Stimulated activated naive CD8-positive, alpha-beta T cell treated with anti-CD3 and anti-CD28 coated beads, Interleukin-15, Interleukin-2, amounts not matched to agents 100 ng/mL and 50 ng/mL, for 24 hours (primary cell): ENCODE measurements around the gene SEMA3A.

Experiments used
- H3K27ac Mint-ChIP-seq: one replicate; pipeline ENCODE4 v1.8.0; 2021; ENCODE audit warnings: mild to moderate bottlenecking, mixed read lengths
- H3K27me3 Mint-ChIP-seq: one replicate; pipeline ENCODE4 v1.8.0; 2021; ENCODE audit warnings: mixed read lengths
- H3K36me3 Mint-ChIP-seq: one replicate; pipeline ENCODE4 v1.8.0; 2021; ENCODE audit warnings: low read depth, mixed read lengths
- H3K4me1 Mint-ChIP-seq: one replicate; pipeline ENCODE4 v1.8.0; 2021; ENCODE audit warnings: low read depth, mixed read lengths
- H3K4me3 Mint-ChIP-seq: one replicate; pipeline ENCODE4 v1.8.0; 2021; ENCODE audit warnings: mild to moderate bottlenecking, mixed read lengths
- H3K9me3 Mint-ChIP-seq: one replicate; pipeline ENCODE4 v1.8.0; 2021; ENCODE audit warnings: mixed read lengths

The SEMA3A gene

DNA sequence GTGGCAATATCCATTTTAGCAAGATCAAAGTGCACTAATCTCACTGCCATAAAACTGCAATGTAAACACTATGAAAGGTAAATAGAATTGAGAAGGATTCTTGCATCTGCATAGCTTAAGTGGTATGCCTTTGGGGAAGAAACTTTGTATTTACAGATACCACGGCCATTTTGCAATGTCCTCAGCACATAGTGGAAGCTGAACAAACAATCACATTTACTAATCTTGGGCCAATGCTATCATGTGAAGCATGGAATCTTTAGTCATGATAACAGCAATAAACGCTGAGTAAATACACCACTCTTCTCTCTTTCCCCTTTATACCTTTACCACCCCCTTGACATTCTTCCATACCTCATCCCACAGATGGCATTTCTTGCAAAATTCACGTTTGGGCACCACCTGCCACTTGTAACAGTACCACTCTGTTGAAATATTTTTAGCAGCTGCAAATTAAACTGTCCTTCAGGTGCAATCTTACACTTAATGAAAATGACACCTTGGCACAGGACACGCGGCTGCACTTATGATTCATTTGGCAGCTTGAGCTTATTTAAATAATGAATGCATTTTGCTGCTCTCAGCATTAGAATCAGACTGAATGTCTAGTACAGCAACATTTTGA lies 171.8 kb downstream of the SEMA3A start:
- Mint-ChIP-seq H3K36me3 (no peaks in the 10 kb centered on the region), H3K27ac (no peak overlapping the region), H3K9me3 (peaks cover 4% of the 10 kb centered on the region), H3K27me3 (no peaks in the 10 kb centered on the region), H3K4me3 (no peak overlapping the region), H3K4me1 (no peaks in the 10 kb centered on the region)

DNA sequence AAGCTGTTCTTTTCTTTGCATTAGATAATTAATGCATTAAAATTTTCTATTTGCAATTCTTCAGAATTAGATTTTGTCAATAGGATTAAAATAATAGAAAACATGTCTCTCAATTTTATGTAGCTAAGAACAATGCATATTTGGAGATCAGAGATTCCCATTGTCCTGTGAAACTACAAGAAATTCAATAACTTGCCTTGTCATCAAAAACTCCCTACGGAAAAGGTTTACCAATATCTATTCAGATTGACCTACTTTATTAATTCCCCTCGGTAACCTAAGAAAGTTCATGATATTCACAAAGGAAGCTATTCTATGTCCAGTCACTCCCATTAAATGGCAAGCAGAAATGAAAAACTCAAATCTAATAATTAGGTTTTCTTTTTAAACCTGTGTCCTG lies 172.6 kb downstream of the SEMA3A start:
- Mint-ChIP-seq H3K27me3 (no peaks in the 10 kb centered on the region), H3K9me3 (peaks cover 4% of the 10 kb centered on the region), H3K4me1 (no peaks in the 10 kb centered on the region), H3K4me3 (no peak overlapping the region), H3K27ac (no peak overlapping the region), H3K36me3 (no peaks in the 10 kb centered on the region)

DNA sequence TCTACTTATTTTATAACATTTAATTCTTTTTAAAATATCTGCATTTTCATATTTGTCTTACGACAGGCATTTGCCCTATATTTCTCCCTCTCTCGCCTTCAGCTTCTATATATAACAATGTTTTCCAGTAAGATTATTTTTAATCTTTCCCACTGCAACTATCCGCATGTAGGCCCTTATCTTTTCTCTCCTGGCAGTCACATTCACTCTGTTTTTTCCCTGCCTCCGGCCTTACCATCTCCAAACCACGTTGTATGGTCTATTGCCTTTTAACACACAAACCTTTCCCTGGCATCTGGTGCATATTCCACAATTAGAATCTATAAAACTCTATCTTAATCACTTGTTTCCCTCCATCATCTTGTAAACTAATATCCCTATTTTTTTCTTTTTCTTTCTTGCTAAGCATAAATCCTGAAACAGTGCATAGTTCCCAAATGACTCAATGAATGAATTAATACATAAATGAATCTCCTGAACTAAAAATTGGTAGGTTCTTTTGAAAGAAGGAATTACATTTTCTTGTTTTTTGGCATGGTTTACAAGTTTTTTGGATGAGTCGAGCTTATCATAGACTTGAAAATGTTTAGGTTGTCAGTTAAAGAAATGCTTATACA lies 173.2 kb downstream of the SEMA3A start:
- H3K27ac Mint-ChIP-seq: no peak overlapping the region
- H3K9me3 Mint-ChIP-seq: peaks cover 3% of the 10 kb centered on the region
- H3K36me3 Mint-ChIP-seq: no peaks in the 10 kb centered on the region
- no peak overlapping the region for H3K4me3 Mint-ChIP-seq
- H3K4me1 Mint-ChIP-seq: no peaks in the 10 kb centered on the region
- no peaks in the 10 kb centered on the region for H3K27me3 Mint-ChIP-seq

DNA sequence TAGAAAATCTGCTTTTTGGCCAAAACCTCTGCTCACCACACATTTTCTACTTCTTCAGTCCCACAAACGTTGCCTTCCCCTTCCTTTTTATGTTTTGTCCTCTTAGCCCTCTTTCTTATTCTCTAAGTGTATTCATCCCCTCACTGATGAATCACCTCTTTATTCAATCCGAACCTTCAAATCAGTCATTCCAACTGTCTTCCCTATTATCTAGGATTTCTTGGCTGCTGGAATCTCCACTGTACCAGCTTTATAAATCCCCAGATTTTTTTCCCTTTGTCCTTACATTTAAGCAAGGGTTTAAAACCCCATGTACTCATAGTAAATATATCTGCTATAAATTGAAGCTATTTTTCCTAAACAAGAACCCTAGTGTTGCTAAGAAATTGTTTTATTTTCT lies 176.9 kb downstream of the SEMA3A start:
- no peak overlapping the region for H3K4me3 Mint-ChIP-seq
- H3K27me3 Mint-ChIP-seq: no peaks in the 10 kb centered on the region
- no peak overlapping the region for H3K27ac Mint-ChIP-seq
- no peaks in the 10 kb centered on the region for H3K9me3 Mint-ChIP-seq
- no peaks in the 10 kb centered on the region for H3K4me1 Mint-ChIP-seq
- no peaks in the 10 kb centered on the region for H3K36me3 Mint-ChIP-seq

DNA sequence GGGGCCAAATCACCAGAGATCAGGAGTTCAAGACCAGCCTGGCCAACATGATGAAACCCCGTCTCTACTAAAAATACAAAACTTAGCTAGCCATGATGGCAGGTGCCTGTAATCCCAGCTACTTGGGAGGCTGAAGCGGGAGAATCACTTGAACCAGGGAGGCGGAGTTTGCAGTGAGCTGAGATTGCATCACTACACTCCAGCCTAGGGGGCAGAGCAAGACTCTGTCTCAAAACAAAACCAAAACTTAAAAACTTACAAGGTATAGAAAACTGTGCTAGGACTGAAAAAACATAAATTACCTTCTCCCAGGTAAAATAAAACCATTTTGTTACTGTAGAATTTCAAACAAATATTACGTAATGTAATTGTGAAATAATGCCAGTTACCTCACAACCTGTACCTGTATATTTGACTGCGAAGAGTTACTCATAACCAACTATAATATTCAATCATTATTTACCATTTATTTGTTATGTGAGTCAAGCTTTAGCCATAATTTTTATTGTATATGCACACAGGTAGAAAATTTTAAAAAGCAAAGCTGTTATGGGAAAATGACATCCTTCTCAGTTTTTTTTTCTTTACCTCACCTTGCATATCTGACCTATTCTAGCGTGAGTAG lies 180.9 kb downstream of the SEMA3A start:
- Mint-ChIP-seq H3K27me3 (no peaks in the 10 kb centered on the region), H3K27ac (no peak overlapping the region), H3K4me1 (no peaks in the 10 kb centered on the region), H3K9me3 (no peaks in the 10 kb centered on the region), H3K36me3 (no peaks in the 10 kb centered on the region), H3K4me3 (no peak overlapping the region)

DNA sequence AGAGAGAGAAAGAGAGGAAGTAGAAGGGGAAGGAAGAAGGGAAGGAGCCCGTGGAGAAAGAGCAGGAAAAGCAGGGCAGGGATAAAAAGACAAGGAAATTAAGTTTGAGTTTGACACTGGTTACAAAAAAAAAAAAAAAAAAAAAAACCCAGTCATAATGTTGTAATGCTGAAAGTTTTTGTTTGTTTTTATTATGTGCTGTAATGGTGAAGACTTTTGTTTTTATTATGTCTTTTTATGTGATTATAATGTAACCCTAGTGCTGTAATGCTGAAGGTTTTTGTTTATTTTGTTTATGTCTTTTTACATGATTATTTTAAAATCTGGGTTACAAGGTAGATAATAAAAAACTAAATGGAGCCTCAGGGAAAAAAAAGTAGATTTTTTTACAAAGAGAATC lies 184.8 kb downstream of the SEMA3A start:
- Mint-ChIP-seq H3K36me3 (no peaks in the 10 kb centered on the region), H3K4me3 (no peak overlapping the region), H3K27ac (no peak overlapping the region), H3K27me3 (no peaks in the 10 kb centered on the region), H3K9me3 (no peaks in the 10 kb centered on the region), H3K4me1 (no peaks in the 10 kb centered on the region)

DNA sequence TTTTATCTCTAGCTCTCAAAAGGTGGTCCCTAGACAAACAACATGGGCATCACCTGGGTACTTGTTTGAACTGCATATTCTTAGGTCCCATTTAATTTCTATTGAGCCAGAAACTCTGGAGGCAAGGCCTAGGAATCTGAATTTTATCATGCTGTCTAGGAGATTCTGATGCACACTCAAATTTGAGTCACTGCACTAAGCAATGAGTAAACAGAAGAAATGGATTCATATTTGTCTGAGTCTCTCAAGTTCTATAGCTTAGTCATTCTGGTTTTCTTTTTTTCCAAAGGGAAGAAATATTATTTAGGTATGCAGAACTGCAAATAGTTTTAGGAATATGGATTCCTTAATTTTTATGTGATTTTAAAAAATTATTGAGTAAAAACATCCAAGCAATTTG lies 185.5 kb downstream of the SEMA3A start:
- Mint-ChIP-seq H3K27me3 (no peaks in the 10 kb centered on the region), H3K36me3 (no peaks in the 10 kb centered on the region), H3K4me3 (no peak overlapping the region), H3K9me3 (no peaks in the 10 kb centered on the region), H3K4me1 (no peaks in the 10 kb centered on the region), H3K27ac (no peak overlapping the region)

DNA sequence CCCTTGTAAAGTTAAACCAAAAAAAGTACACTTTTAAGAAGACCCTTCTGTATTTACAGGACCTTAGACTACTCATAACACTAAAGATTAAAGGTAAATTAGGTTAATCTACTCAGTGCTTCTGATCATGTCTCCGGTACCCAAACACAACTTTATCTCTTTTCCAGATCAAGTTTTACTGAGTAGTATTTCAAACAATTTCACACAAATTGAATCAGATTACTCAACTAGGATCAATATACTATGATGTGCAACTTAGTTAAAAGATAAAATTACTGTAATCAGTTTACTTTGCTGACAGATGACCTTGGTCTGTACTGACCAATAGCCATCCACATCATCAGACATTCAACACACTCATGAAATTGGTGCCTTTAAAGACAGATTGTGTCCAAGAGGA lies 191.4 kb downstream of the SEMA3A start:
- no peaks in the 10 kb centered on the region for H3K9me3 Mint-ChIP-seq
- H3K36me3 Mint-ChIP-seq: no peaks in the 10 kb centered on the region
- H3K27ac Mint-ChIP-seq: no peak overlapping the region
- H3K4me3 Mint-ChIP-seq: no peak overlapping the region
- H3K27me3 Mint-ChIP-seq: no peaks in the 10 kb centered on the region
- H3K4me1 Mint-ChIP-seq: no peaks in the 10 kb centered on the region

DNA sequence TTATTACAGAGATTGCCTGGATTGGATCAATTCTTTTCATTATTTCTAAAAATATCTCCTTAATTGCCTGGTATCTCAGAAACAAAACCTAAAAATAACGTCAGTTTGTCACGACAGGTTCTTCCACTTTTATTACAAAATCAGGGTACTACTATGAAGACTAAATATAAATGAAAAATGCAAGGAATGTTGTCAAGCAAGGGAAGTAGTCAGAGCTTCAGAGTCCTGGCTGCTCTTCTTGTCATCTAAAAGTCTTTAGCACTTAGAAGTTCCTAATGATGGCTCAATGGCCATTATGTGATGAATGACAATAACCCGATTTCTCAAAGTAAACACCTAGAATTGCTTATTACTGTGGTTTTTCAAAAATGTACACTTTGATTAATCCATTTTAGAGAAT lies 192.2 kb downstream of the SEMA3A start:
- no peak overlapping the region for H3K4me3 Mint-ChIP-seq
- no peaks in the 10 kb centered on the region for H3K36me3 Mint-ChIP-seq
- H3K4me1 Mint-ChIP-seq: no peaks in the 10 kb centered on the region
- H3K27ac Mint-ChIP-seq: no peak overlapping the region
- no peaks in the 10 kb centered on the region for H3K27me3 Mint-ChIP-seq
- H3K9me3 Mint-ChIP-seq: no peaks in the 10 kb centered on the region

DNA sequence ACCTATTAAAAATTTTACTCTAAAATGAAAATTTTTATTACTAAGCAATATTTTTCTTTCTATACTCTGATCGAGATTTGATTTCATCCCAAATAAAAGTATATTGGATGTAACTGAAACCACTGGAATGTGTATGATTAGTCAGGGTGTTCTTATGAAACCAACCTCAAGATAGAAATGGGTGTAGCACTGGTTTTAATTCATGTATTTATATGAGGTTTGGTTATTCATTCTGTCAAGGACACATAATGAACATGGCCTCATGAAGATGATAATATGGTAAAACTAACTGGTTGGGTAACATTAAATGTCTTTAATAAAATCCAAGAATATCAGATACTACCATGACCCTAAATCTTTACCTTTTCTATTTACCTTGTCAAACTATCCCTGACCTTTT lies 197.7 kb downstream of the SEMA3A start:
- Mint-ChIP-seq H3K4me3 (no peak overlapping the region), H3K27ac (no peak overlapping the region), H3K36me3 (no peaks in the 10 kb centered on the region), H3K27me3 (no peaks in the 10 kb centered on the region), H3K9me3 (no peaks in the 10 kb centered on the region), H3K4me1 (no peaks in the 10 kb centered on the region)

DNA sequence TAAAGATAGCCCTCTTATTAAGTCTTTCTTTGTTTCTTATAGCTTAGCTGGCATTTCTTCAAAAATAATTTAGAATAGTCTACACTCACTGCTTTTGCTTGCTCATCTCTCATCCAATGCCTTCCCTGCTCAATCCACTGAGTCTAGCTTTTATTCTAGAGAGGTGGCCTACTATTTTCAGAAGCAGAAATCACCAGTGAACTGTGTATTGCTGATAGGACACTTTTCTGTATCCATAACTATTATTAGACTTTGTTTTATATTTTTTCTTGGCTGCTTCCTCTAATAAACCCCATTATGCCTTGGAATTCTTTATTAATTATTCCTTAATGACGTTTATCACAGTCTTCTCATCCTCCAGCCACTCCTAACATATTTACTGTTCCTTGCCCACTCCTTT lies 206.8 kb downstream of the SEMA3A start:
- Mint-ChIP-seq H3K4me1 (no peaks in the 10 kb centered on the region), H3K27me3 (no peaks in the 10 kb centered on the region), H3K4me3 (no peak overlapping the region), H3K36me3 (no peaks in the 10 kb centered on the region), H3K27ac (no peak overlapping the region), H3K9me3 (no peaks in the 10 kb centered on the region)

DNA sequence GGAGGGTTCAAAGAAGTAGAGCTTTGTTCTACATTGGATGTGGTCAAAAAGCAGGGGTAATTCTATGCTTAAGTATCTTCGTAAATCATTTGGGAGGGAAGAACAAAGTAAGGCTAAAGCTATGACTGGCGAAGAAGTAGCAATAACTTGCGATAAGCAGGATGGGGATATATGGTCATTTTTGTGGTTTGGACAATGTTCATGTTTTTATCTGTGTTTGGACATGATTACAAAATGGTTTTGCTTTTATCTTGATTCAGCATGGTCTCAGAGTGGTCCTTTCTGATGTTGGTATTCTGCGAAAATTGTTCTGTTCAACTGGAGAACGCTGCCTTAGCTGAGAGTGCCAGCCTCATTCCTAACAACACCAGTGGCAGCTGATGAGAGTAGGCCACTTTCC lies 208.8 kb downstream of the SEMA3A start:
- no peaks in the 10 kb centered on the region for H3K9me3 Mint-ChIP-seq
- no peak overlapping the region for H3K27ac Mint-ChIP-seq
- H3K4me1 Mint-ChIP-seq: no peaks in the 10 kb centered on the region
- H3K4me3 Mint-ChIP-seq: no peak overlapping the region
- H3K27me3 Mint-ChIP-seq: no peaks in the 10 kb centered on the region
- H3K36me3 Mint-ChIP-seq: no peaks in the 10 kb centered on the region

DNA sequence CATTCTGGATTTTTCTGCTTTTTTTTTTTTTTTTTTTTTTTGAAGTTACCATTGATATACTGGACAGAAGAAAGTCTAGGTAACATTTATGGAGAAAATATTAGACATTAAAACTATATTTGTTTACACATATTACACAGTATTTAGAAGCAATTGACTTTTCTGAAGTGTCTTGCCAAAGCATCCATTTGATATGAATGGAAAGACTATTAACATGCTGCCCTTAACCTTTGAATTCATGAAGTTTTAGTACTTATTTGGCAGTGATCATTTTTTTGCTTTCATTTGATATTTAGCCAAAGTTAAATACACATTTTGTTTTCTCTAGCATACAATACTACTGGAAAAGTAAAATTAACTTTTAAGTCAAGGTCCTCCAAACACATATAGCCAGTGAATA lies 210.0 kb downstream of the SEMA3A start:
- Mint-ChIP-seq H3K4me3 (no peak overlapping the region), H3K4me1 (no peaks in the 10 kb centered on the region), H3K9me3 (no peaks in the 10 kb centered on the region), H3K36me3 (no peaks in the 10 kb centered on the region), H3K27ac (no peak overlapping the region), H3K27me3 (no peaks in the 10 kb centered on the region)

DNA sequence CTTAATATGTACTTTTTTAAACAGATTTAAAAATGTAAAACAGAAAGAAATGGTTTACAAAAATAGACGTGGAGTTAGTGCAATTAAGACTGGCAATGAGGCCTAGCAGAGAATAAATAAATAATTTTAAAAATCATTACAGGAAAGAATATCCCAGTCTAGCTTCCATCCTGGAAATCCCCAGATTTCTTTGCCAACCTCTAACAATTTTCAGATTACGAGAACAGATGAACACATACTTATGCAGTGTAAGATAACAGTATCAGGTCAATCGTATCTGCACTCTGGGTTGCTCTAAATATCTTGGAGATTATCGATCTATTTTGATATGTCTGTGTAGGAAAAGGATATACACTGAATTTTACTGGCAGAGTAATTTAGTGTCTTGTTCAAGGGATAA lies 210.5 kb downstream of the SEMA3A start:
- Mint-ChIP-seq H3K36me3 (no peaks in the 10 kb centered on the region), H3K4me3 (no peak overlapping the region), H3K27me3 (no peaks in the 10 kb centered on the region), H3K4me1 (no peaks in the 10 kb centered on the region), H3K27ac (no peak overlapping the region), H3K9me3 (no peaks in the 10 kb centered on the region)

DNA sequence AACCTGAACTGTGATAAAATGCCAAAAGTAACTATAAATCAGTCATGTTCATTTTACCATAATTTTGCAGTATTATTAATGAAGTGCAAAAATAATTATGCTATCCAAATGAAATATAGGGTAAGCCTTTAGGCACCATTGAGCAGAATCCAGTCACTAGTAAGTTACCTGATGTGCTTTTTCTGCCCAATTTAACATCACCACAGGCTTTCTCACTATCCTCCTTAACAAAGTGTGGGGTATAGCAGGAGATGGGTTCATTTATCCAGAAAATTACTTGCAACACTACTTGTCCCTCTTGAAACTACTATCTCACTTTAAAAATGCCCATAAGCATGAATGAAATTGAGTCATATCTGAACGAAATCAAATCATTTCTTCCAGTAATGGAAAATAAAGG lies 211.0 kb downstream of the SEMA3A start:
- Mint-ChIP-seq H3K9me3 (no peaks in the 10 kb centered on the region), H3K4me3 (no peak overlapping the region), H3K27me3 (no peaks in the 10 kb centered on the region), H3K4me1 (no peaks in the 10 kb centered on the region), H3K27ac (no peak overlapping the region), H3K36me3 (no peaks in the 10 kb centered on the region)

DNA sequence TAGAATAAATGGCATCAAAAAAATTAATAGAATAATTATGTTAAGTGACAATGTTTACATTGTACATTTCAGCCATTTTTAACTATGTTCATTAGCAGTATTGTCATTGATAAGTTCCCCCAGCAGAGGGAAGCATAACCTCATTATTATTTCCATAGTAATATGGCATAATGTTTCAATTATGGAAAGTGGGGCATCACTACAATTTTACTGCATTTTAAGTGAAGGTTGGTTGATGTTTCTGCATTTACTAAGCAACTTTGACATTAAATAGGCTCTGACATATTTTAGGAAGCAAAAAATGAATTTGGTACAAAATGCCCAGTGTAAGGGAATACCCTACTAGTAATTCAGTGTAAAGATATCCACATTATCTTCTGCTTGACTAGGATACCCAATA lies 218.3 kb downstream of the SEMA3A start:
- Mint-ChIP-seq H3K9me3 (no peaks in the 10 kb centered on the region), H3K27ac (no peak overlapping the region)

More for the DNA sequence above, 218.3 kb downstream of the SEMA3A start:
- no peak overlapping the region for H3K4me3 Mint-ChIP-seq
- no peaks in the 10 kb centered on the region for H3K36me3 Mint-ChIP-seq
- H3K4me1 Mint-ChIP-seq: no peaks in the 10 kb centered on the region
- H3K27me3 Mint-ChIP-seq: no peaks in the 10 kb centered on the region
